Breast epithelium (tissue), 4 donors: Measurements from ENCODE around the gene TDRD10. TPM values are rescaled to one million over a fixed set of nuclear protein-coding genes. Genes with fewer than 3 reads are reported as not detected.
A peak's percentile ranks its signal among the peaks of the same experiment; 100 is the strongest.

Experiments
- DNase-seq, 2 donors: peaks; one replicate each; pipeline ENCODE4 v3.0.0-alpha.2; 2019; ENCODE audit warnings: low spot score in 2 of 2
- H3K27ac ChIP-seq, 2 donors: fragments of 200-600 bp; sonication (generic) in 1 of 2; one replicate each; pipeline ENCODE4 v1.5.1; 2016 to 2019; ENCODE audit warnings: mild to moderate bottlenecking in 1 of 2
- H3K27me3 ChIP-seq, 2 donors: fragments of 200-600 bp; sonication (generic) in 1 of 2; one replicate each; pipeline versions ENCODE4 v1.5.1 to v1.6.0; 2017 to 2019; ENCODE audit warnings: control low read depth in 1 of 2, mild to moderate bottlenecking in 1 of 2
- H3K36me3 ChIP-seq: fragments of 200-600 bp; one replicate; pipeline ENCODE4 v1.5.1; 2019
- H3K4me1 ChIP-seq, 2 donors: fragments of 200-600 bp; sonication (generic); one replicate each; pipeline ENCODE4 v1.5.1; 2016 to 2019; ENCODE audit warnings: control low read depth in 1 of 2
- H3K4me3 ChIP-seq, 3 donors: fragments of 200-600 bp; sonication (generic); 1 replicate in 2 of 3; 2 replicates in 1 of 3; pipeline ENCODE4 v1.5.1; 2016 to 2019; ENCODE audit warnings: mild to moderate bottlenecking in 3 of 3, moderate library complexity in 2 of 3
- H3K9me3 ChIP-seq, 2 donors: fragments of 200-600 bp; sonication (generic) in 1 of 2; one replicate each; pipeline ENCODE4 v1.5.1; 2016 to 2019; ENCODE audit warnings: control low read depth in 1 of 2
- POLR2A ChIP-seq: fragments of 450-650 bp; IDR thresholded peaks from one replicate; pipeline ENCODE4 v1.6.1; 2016; ENCODE audit warnings: antibody characterized with exemption, mild to moderate bottlenecking, moderate library complexity
- POLR2AphosphoS5 ChIP-seq, 3 donors: sonication (generic); formaldehyde crosslinking; IDR thresholded peaks; one replicate each; pipeline ENCODE4 v1.6.1; 2017; ENCODE audit warnings: antibody characterized with exemption in 3 of 3
- intact Hi-C: fragments of 100-400 bp; cut with DNase I; formaldehyde crosslinking; loops from one replicate; pipeline ENCODE4 v1.15.1; 2023; ENCODE audit warnings: low total_unique reads
- total RNA-seq, 3 donors: library from RNA; depleted of rRNA; stranded (reverse); fragments of >200 nt; gene quantifications; one replicate each; pipeline ENCODE4 v1.1.0, GENCODE V29; 2016
- TF ChIP-seq, protein P1 (sequence below), 3 donors: fragments of 450-650 bp; IDR thresholded peaks; one replicate each; pipeline ENCODE4 v1.5.1; 2016 to 2017; ENCODE audit warnings: antibody characterized with exemption in 3 of 3, mild to moderate bottlenecking in 3 of 3, moderate library complexity in 3 of 3

The TDRD10 gene, protein sequence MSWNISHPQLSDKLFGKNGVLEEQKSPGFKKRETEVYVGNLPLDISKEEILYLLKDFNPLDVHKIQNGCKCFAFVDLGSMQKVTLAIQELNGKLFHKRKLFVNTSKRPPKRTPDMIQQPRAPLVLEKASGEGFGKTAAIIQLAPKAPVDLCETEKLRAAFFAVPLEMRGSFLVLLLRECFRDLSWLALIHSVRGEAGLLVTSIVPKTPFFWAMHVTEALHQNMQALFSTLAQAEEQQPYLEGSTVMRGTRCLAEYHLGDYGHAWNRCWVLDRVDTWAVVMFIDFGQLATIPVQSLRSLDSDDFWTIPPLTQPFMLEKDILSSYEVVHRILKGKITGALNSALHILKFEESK
- total RNA-seq = 1 to 10 TPM; 2.9 to 5.6 (median 5.6) TPM

DNA sequence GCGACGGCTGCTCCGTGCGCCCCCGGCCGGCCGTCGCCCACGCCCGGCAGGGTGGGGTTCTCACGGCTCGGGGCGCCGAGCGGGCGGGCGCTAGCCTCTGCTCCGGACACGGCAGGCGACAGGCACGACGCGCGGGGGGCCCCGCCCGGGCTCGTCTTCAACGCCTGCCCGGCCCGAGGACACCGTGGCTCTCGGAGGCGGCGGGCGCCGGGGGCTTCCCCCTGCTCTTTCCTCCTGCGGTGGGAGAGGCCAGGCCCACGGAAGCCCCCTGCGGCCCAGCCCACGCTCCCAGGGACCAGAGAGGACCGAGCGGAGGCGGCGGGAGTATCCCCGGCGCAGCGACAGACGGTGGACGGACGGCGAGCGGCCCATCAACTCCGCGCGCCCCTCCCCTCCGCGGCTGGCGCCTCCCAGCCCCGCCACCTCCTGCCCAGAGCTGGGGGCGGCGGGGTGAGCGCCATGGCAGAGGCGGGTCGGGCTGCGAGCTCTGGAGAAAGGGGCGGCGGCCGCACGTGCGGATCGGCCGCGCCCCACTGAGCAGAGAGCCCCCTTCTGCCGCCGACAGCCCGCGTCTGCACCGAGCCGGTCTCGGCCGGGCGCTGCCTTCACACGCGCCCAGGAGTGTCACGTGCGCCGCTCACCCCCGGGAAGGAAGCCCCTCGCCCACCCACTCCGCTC lies at the start of gene TDRD10, which contains the start of gene SHE:
Gene TDRD10, plus strand, starts transcription at position 154 of the 678 bp plus-strand sequence. CDS start 4,685 bp downstream, outside the sequence.
Gene SHE, minus strand, starts transcription at position 347 of the 678 bp plus-strand sequence. CDS start 386 bp downstream, outside the sequence.
- TF ChIP-seq, protein P1, sequence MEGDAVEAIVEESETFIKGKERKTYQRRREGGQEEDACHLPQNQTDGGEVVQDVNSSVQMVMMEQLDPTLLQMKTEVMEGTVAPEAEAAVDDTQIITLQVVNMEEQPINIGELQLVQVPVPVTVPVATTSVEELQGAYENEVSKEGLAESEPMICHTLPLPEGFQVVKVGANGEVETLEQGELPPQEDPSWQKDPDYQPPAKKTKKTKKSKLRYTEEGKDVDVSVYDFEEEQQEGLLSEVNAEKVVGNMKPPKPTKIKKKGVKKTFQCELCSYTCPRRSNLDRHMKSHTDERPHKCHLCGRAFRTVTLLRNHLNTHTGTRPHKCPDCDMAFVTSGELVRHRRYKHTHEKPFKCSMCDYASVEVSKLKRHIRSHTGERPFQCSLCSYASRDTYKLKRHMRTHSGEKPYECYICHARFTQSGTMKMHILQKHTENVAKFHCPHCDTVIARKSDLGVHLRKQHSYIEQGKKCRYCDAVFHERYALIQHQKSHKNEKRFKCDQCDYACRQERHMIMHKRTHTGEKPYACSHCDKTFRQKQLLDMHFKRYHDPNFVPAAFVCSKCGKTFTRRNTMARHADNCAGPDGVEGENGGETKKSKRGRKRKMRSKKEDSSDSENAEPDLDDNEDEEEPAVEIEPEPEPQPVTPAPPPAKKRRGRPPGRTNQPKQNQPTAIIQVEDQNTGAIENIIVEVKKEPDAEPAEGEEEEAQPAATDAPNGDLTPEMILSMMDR (IDR thresholded peaks at IDR 0.05) = no peak
- TF ChIP-seq POLR2AphosphoS5 (IDR thresholded peaks at IDR 0.05) (no peak), POLR2A (no peak)
- peaks cover 0 to 12% of the 10 kb centered on the region in 2 donors for H3K27me3 ChIP-seq
- no peaks in the 10 kb centered on the region for H3K36me3 ChIP-seq
- no peak for DNase-seq
- peak within 1 kb of the TSS; percentile 59 to 70 (median 59) for H3K4me3 ChIP-seq
- H3K27ac ChIP-seq = peak within 1 kb of the TSS; percentile 13 to 70
- intact Hi-C loops = no loop called here
- no peaks in the 10 kb centered on the region for H3K9me3 ChIP-seq
- H3K4me1 ChIP-seq = no peaks in the 10 kb centered on the region

DNA sequence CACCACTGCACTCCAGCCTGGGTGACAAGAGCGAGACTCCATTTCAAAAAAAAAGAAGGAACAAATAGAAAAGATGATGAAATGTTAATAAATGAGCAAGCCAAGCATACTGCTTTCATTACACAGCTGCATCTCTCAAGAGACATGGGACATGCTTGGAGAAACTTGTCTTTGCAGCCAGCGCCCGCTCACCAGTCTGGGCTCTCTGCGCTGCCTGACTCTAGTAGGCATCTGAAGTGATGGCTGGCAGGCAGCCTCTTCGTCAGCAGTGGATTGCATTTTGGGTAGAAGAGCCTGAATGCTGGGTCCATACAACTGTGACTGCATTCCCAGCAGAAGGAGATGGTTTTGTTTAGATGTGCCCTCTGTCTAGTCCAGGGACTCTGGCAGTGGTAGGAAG lies 48.9 kb upstream of the TDRD10 start:
- Histone ChIP-seq H3K27ac (peak overlapping the region in 1 of 2 donors; percentile 48), H3K9me3 (no peaks in the 10 kb centered on the region)
- intact Hi-C loops = no loop called here

DNA sequence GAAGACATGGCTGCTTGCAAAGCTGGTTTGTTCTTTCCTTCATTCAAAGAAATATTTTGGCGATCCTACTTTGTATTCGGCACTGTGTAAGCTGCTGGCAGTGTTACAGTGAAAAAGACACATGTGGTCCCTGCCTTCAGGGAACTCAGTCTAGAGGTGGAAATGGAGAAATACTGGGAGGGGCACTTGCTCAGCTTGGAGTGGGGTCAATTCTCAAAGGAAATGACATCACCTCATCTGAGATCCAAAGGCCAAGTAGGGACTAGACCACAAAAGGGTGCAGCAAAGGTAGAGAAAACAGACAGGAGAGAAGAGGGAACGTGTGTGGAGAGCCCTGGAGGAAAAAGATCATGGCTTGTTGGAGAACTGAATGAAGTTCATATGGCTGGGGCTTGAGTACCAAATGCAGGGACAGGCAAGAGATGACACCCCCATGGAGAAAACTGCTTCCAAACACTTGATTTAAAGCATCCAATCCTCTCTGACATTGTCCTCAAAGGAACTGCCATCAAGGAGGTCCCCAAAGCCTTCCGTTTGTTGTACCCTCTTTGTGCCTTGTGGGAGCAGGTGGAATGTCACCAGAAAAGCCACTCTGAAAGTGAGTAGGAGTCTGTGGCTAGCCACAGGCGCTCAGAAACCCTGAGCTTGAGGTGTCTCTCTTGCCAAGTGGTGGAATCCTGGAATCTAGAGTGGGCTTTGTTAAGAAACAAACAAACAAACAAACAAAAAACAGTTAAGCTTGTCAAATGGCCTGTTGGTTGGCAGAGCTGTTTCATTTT lies 48.3 kb upstream of the TDRD10 start:
- peak in 1 of 2 donors; percentile 25 for DNase-seq
- H3K27me3 ChIP-seq = no peaks in the 10 kb centered on the region
- no peaks in the 10 kb centered on the region for H3K9me3 ChIP-seq
- peak overlapping the region; percentile 26 to 58 for H3K27ac ChIP-seq
- TF ChIP-seq POLR2A = no peak
- no peak for TF ChIP-seq POLR2AphosphoS5 (IDR thresholded peaks at IDR 0.05)
- TF ChIP-seq, protein P1 (IDR thresholded peaks at IDR 0.05) = no peak
- H3K4me3 ChIP-seq = no peak overlapping the region
- H3K36me3 ChIP-seq = no peaks in the 10 kb centered on the region
- peaks cover 0 to 8% of the 10 kb centered on the region in 2 donors for H3K4me1 ChIP-seq
- intact Hi-C loops = no loop called here

More for the DNA sequence above, 48.9 kb upstream of the TDRD10 start:
- Histone ChIP-seq H3K36me3 (no peaks in the 10 kb centered on the region), H3K27me3 (no peaks in the 10 kb centered on the region), H3K4me1 (peaks cover 0 to 8% of the 10 kb centered on the region in 2 donors), H3K4me3 (no peak overlapping the region)
- DNase-seq = no peak
- no peak for TF ChIP-seq POLR2A
- TF ChIP-seq POLR2AphosphoS5 (IDR thresholded peaks at IDR 0.05) = no peak
- TF ChIP-seq, protein P1 (IDR thresholded peaks at IDR 0.05) = no peak

DNA sequence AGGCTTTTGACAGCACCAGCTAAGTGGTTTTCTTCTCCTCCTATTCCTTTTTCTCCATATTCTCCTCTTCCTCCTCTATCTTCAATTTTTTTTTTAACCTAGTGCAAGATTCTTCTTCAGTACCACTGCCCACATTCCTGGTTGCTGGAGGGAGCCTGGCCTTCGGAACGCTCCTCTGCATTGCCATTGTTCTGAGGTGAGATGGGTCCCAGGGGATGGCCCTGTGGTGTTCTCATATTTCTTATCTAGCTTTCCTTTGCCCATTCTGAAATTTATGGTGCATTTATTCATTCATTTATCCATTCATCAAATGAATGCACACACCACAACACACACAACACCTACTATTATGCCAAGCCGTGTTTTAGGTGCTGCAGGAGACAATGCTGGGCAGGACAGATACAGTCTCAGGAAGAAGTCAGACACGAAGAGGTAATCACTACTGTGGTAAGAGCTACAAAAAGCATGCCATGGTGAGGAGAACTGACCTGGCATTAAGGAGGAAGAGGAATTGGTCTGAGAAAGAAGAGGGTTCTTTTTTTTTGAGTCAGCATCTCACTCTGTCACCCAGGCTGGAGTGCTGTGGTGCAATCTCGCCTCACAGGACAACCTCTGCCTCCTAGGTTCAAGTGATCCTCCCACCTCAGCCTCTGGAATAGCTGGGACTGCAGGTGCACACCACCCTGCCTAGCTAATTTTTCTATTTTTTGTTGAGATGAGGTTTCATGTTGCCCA lies 47.5 kb upstream of the TDRD10 start:
- no peaks in the 10 kb centered on the region for H3K36me3 ChIP-seq
- TF ChIP-seq POLR2AphosphoS5 (IDR thresholded peaks at IDR 0.05) = no peak
- no peak for TF ChIP-seq POLR2A
- TF ChIP-seq, protein P1 (IDR thresholded peaks at IDR 0.05) = no peak
- H3K4me1 ChIP-seq = peaks cover 0 to 8% of the 10 kb centered on the region in 2 donors
- H3K27me3 ChIP-seq = no peaks in the 10 kb centered on the region
- no peaks in the 10 kb centered on the region for H3K9me3 ChIP-seq
- no peak overlapping the region for H3K27ac ChIP-seq
- DNase-seq = no peak
- no peak overlapping the region for H3K4me3 ChIP-seq
- intact Hi-C loops = no loop called here
